Measurements from ENCODE around the gene CRIP2.

CRIP2 gene

GRCh38 chr14:105437723-105438500 lies 36.7 kb upstream of the CRIP2 start:
- DNase-seq (ENCODE audit: extremely low spot score) = no peak
- ChIA-PET CTCF (no interaction called here), POLR2A (no interaction called here)
- no peak for TF ChIP-seq LEF1 (IDR thresholded peaks at IDR 0.05; ENCODE audit: borderline replicate concordance)
- no peak for TF ChIP-seq ARNT (IDR thresholded peaks at IDR 0.05)
- TF ChIP-seq HDGF (IDR thresholded peaks at IDR 0.05; ENCODE audit: borderline replicate concordance) = no peak
- TF ChIP-seq FOXM1 (IDR thresholded peaks at IDR 0.05; ENCODE audit: borderline replicate concordance) = no peak
- no peak for TF ChIP-seq TARDBP (IDR thresholded peaks at IDR 0.05)

GRCh38 chr14:105439179-105439578 lies 35.4 kb upstream of the CRIP2 start:
- no peak for DNase-seq (ENCODE audit: extremely low spot score)
- no peak for TF ChIP-seq SP1 (IDR thresholded peaks at IDR 0.05)
- no peak for TF ChIP-seq ZNF384 (IDR thresholded peaks at IDR 0.05)
- no peak for TF ChIP-seq LEF1 (IDR thresholded peaks at IDR 0.05; ENCODE audit: borderline replicate concordance)
- ChIA-PET CTCF (no interaction called here), POLR2A (no interaction called here)

- no peak for TF ChIP-seq LEF1 (IDR thresholded peaks at IDR 0.05; ENCODE audit: borderline replicate concordance)
- no peak for TF ChIP-seq CTBP1 (IDR thresholded peaks at IDR 0.05; ENCODE audit: borderline replicate concordance)
- no peak for TF ChIP-seq SP1 (IDR thresholded peaks at IDR 0.05)
- no peak for TF ChIP-seq FOXM1 (IDR thresholded peaks at IDR 0.05; ENCODE audit: borderline replicate concordance)
- TF ChIP-seq ZNF384 (IDR thresholded peaks at IDR 0.05) = no peak
- TF ChIP-seq TARDBP (IDR thresholded peaks at IDR 0.05) = no peak
- TF ChIP-seq FOXK2 (IDR thresholded peaks at IDR 0.05) = no peak
- no peak for TF ChIP-seq FOXA1 (IDR thresholded peaks at IDR 0.05)
- TF ChIP-seq HDGF (IDR thresholded peaks at IDR 0.05; ENCODE audit: borderline replicate concordance) = no peak
- TF ChIP-seq ELF4 (IDR thresholded peaks at IDR 0.05) = no peak
- no peak for TF ChIP-seq BHLHE40 (IDR thresholded peaks at IDR 0.05; ENCODE audit: borderline replicate concordance)
- no peak for DNase-seq (ENCODE audit: extremely low spot score)
- ChIA-PET CTCF (no interaction called here), POLR2A (no interaction called here)
Measured at GRCh38 chr14:105439710-105440553, 34.7 kb upstream of the CRIP2 start.

GRCh38 chr14:105440554-105440900 lies 34.1 kb upstream of the CRIP2 start:
- CTCF ChIA-PET = no interaction called here
- POLR2A ChIA-PET = no interaction called here
- no peak for DNase-seq (ENCODE audit: extremely low spot score)
- TF ChIP-seq NFRKB (IDR thresholded peaks at IDR 0.05) = no peak

- POLR2A ChIA-PET = no interaction called here
- DNase-seq (ENCODE audit: extremely low spot score) = no peak
- CTCF ChIA-PET = no interaction called here
- no peak for TF ChIP-seq ZNF384 (IDR thresholded peaks at IDR 0.05)
- no peak for TF ChIP-seq LEF1 (IDR thresholded peaks at IDR 0.05; ENCODE audit: borderline replicate concordance)
- TF ChIP-seq ARNT (IDR thresholded peaks at IDR 0.05) = no peak
- TF ChIP-seq ELF4 (IDR thresholded peaks at IDR 0.05) = no peak
- TF ChIP-seq TARDBP (IDR thresholded peaks at IDR 0.05) = no peak
- no peak for TF ChIP-seq HDGF (IDR thresholded peaks at IDR 0.05; ENCODE audit: borderline replicate concordance)
- TF ChIP-seq PKNOX1 (IDR thresholded peaks at IDR 0.05) = no peak
- TF ChIP-seq CTBP1 (IDR thresholded peaks at IDR 0.05; ENCODE audit: borderline replicate concordance) = no peak
- no peak for TF ChIP-seq NFRKB (IDR thresholded peaks at IDR 0.05)
- TF ChIP-seq BHLHE40 (IDR thresholded peaks at IDR 0.05; ENCODE audit: borderline replicate concordance) = no peak
- no peak for TF ChIP-seq SUZ12 (IDR thresholded peaks at IDR 0.05)
- TF ChIP-seq L3MBTL2 (conservative IDR thresholded peaks at IDR 0.05) = no peak
- TF ChIP-seq FOXA1 (IDR thresholded peaks at IDR 0.05) = no peak
- TF ChIP-seq FOXM1 (IDR thresholded peaks at IDR 0.05; ENCODE audit: borderline replicate concordance) = no peak
- TF ChIP-seq SP1 (IDR thresholded peaks at IDR 0.05) = no peak
Measured at GRCh38 chr14:105440992-105441391, 33.6 kb upstream of the CRIP2 start.

- CTCF ChIA-PET = no interaction called here
- TF ChIP-seq HDGF (IDR thresholded peaks at IDR 0.05; ENCODE audit: borderline replicate concordance) = no peak
- no peak for TF ChIP-seq BHLHE40 (IDR thresholded peaks at IDR 0.05; ENCODE audit: borderline replicate concordance)
- no peak for TF ChIP-seq SP1 (IDR thresholded peaks at IDR 0.05)
- TF ChIP-seq L3MBTL2 (conservative IDR thresholded peaks at IDR 0.05) = no peak
- no peak for TF ChIP-seq ARNT (IDR thresholded peaks at IDR 0.05)
- TF ChIP-seq FOXK2 (IDR thresholded peaks at IDR 0.05) = no peak
- TF ChIP-seq PKNOX1 (IDR thresholded peaks at IDR 0.05) = no peak
- TF ChIP-seq NFRKB (IDR thresholded peaks at IDR 0.05) = no peak
- TF ChIP-seq CTBP1 (IDR thresholded peaks at IDR 0.05; ENCODE audit: borderline replicate concordance) = no peak
- TF ChIP-seq SUZ12 (IDR thresholded peaks at IDR 0.05) = no peak
- TF ChIP-seq TARDBP (IDR thresholded peaks at IDR 0.05) = no peak
- no peak for TF ChIP-seq FOXM1 (IDR thresholded peaks at IDR 0.05; ENCODE audit: borderline replicate concordance)
- TF ChIP-seq ELF4 (IDR thresholded peaks at IDR 0.05) = no peak
- no peak for TF ChIP-seq FOXA1 (IDR thresholded peaks at IDR 0.05)
- TF ChIP-seq LEF1 (IDR thresholded peaks at IDR 0.05; ENCODE audit: borderline replicate concordance) = no peak
- no peak for TF ChIP-seq ZNF384 (IDR thresholded peaks at IDR 0.05)
- POLR2A ChIA-PET = no interaction called here
- DNase-seq (ENCODE audit: extremely low spot score) = no peak
Measured at GRCh38 chr14:105442125-105442524, 32.5 kb upstream of the CRIP2 start.

GRCh38 chr14:105442834-105443233 lies 31.8 kb upstream of the CRIP2 start:
- no peak for TF ChIP-seq FOXK2 (IDR thresholded peaks at IDR 0.05)
- no peak for TF ChIP-seq L3MBTL2 (conservative IDR thresholded peaks at IDR 0.05)
- TF ChIP-seq FOXA1 (IDR thresholded peaks at IDR 0.05) = no peak
- TF ChIP-seq SP1 (IDR thresholded peaks at IDR 0.05) = no peak
- TF ChIP-seq HDGF (IDR thresholded peaks at IDR 0.05; ENCODE audit: borderline replicate concordance) = no peak
- TF ChIP-seq FOXM1 (IDR thresholded peaks at IDR 0.05; ENCODE audit: borderline replicate concordance) = no peak
- no peak for TF ChIP-seq LEF1 (IDR thresholded peaks at IDR 0.05; ENCODE audit: borderline replicate concordance)
- TF ChIP-seq ELF4 (IDR thresholded peaks at IDR 0.05) = no peak
- TF ChIP-seq SUZ12 (IDR thresholded peaks at IDR 0.05) = no peak
- TF ChIP-seq ARNT (IDR thresholded peaks at IDR 0.05) = no peak
- TF ChIP-seq PKNOX1 (IDR thresholded peaks at IDR 0.05) = no peak
- TF ChIP-seq TARDBP (IDR thresholded peaks at IDR 0.05) = no peak
- TF ChIP-seq ZNF384 (IDR thresholded peaks at IDR 0.05) = no peak
- no peak for TF ChIP-seq CTBP1 (IDR thresholded peaks at IDR 0.05; ENCODE audit: borderline replicate concordance)
- TF ChIP-seq NFRKB (IDR thresholded peaks at IDR 0.05) = no peak
- TF ChIP-seq BHLHE40 (IDR thresholded peaks at IDR 0.05; ENCODE audit: borderline replicate concordance) = no peak
- no peak for DNase-seq (ENCODE audit: extremely low spot score)
- CTCF ChIA-PET = no interaction called here
- POLR2A ChIA-PET = no interaction called here

Measured in HEK293T (cell line).